GM10847 (cell line): ENCODE results near the gene GRK4.

Experiments
- POLR2A ChIP-seq: IDR thresholded peaks from 2 replicates; pipeline ENCODE4 v1.6.1; 2011; ENCODE audit not compliant: insufficient read length; ENCODE audit errors: extremely low read depth

GRK4 gene

DNA sequence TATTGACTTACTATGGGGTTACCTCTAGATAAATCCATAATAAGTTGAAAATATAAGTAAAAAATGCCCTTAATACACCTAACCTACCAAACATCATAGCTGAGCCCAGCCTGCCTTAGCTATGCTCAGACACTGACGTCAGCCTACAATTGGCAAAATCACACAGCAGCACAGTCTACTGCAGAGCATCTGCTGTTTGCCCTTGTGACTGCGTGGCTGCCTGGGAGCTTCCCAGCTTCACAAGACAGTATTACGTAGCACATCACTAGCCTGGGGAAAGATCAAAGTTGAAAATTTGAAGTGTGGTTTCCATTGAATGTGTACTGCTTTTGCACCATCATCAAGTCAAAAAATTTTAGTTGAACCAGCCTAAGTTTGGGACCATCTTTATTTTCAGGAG, 102.2 kb downstream of the GRK4 start:
- no peak for TF ChIP-seq POLR2A

DNA sequence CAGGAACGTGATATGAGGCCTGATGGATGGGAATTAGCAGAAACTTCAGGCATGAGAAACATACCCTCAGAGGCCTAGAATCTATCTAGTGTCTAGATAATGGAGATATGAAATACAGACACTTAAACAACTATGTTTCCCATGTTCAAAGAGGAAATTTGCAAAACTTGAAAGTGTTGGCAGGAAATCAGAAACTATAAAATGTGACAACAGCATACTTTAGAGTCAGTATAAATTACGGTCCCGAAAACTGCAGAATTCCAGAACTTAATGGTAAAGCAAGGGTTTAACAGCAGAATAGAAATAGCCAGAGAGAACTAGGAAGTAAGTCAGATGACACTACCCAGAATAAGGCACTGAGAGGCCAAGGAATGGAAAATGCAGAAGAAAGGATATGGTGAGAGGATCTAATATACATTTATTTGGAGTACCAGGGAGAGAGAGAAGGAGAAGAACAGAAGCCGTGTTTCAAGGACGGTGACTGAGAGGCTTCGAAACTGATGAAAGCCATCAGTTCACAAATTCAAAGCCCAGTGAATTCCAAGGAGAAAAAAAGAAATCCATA, 103.5 kb downstream of the GRK4 start:
- no peak for TF ChIP-seq POLR2A

DNA sequence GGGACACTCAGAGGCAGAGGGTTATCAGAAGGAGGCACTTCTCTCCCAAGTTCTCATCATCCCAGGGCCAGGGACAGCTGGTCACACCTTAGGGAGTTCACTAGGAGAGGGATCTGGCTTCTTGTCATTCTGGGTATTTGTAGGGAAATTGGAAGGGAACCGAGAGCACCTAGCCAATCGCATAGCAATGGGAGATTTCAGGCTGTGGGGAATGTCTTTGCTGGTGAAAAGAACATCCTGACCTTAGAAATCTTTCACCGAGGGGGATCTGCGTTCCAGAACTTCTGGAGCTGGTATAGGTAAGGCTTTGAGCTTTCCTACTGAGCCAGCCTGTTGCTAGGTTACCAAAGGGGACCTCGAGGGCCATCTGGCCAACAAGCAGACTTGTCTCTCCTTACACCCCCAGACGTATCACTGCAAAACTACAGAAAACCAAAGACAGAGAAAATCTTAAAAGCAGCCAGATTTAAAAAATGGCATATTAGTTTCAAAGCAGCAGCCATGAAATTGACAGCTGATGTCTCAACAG, 104.2 kb downstream of the GRK4 start:
- no peak for TF ChIP-seq POLR2A

DNA sequence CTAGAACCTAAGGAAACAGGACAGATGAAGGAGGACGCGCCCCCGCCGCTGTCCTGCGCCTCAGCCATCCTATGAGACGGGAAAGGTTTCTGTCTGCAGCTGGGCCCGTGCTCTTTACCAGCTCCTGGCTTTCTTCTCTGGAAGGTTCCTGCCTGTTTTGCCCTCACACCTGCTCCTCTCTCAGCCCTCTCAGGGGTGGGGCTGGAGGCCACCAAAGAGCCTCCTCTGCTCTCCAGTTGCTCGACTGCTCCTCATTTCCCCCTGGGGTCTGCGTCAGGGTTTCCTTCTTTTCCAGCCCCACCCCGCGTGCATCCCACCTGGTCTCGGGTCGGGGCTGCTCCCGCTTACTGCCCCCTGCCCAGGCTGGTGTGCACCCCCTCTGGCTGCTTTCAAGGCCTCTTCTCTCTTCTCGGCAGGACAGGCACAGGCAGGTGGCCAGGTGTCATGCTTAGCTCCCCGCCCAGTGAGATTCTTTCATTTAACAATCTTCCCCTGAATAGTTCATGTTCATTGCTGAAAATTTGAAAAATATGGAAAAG, 106.4 kb downstream of the GRK4 start:
- TF ChIP-seq POLR2A, result no peak

DNA sequence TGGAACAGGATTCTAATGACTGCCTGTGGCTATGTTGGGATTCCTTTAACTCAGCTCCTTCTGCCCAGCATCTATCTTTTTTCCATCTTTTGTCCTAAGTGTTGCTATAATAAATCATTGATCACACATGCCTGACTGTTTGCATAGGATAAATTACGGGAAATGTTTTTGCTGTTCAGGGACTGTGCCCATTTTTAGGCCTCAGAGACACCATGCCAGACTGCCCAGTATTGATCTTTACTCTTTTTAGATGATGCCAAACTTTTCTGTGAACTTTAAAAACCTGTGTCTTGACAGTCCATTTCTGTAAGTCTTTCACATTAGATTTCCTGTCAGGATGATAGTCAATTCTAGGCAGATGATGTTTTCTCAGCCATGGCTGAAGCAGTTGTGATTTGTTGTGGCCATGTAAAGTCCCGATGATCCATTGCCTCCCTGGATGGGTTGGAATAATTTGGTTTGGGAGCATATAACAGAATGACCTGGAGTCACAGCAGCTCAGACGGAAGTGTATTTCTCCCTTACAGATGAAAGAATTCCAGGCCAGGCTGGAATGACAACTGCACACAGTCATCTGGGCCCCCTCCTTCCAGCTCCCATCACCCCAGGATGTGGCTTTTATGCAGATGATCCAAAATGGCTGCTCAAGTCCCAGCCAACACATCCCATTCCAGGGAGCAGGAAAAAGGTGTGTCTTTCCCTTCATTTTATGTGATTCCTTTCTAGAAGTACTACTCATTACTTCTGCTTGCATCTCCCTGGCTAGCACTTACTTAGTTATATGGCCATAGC, 107.5 kb downstream of the GRK4 start:
- no peak for TF ChIP-seq POLR2A

DNA sequence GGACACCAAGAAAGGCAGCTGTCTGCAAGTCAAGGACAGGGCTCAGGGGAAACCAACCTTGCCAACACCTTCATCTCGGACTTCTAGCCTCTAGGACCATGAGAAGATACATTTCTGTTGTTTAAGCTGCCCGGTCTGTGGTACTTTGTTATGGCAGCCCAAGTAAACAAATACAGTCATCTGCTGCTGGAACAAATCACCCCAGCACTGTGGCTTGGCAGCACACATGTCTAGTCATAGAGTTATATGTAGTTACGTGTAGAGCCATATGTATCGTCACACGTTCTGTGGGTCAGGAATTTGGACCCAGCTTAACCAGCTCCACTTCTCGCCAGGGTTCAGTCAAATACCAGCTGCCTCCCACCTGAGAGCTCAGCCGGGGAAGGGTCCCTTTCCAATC, 108.4 kb downstream of the GRK4 start:
- TF ChIP-seq POLR2A, result no peak

DNA sequence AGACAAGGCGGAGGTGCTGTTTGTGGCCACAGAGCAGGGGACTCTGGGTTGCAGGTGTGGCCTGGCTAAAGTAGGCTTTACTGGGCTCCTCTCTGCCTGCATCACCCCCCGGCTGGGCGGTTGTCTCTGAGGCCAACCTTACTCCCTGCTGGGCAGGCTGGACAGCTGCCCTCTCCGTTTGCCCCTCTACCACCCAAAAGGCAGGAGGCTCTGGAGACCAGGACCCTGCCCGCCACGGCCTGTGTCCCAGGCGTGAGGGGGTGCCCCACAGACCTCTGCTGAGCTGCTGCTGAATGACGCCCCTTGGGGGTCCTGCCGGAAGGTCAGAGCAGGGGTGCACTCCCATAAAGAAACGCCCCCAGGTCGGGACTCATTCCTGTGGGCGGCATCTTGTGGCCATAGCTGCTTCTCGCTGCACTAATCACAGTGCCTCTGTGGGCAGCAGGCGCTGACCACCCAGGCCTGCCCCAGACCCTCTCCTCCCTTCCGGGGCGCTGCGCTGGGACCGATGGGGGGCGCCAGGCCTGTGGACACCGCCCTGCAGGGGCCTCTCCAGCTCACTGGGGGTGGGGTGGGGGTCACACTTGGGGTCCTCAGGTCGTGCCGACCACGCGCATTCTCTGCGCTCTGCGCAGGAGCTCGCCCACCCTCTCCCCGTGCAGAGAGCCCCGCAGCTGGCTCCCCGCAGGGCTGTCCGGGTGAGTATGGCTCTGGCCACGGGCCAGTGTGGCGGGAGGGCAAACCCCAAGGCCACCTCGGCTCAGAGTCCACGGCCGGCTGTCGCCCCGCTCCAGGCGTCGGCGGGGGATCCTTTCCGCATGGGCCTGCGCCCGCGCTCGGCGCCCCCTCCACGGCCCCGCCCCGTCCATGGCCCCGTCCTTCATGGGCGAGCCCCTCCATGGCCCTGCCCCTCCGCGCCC, 110.0 kb downstream of the GRK4 start:
- peak; percentile 64 for TF ChIP-seq POLR2A

DNA sequence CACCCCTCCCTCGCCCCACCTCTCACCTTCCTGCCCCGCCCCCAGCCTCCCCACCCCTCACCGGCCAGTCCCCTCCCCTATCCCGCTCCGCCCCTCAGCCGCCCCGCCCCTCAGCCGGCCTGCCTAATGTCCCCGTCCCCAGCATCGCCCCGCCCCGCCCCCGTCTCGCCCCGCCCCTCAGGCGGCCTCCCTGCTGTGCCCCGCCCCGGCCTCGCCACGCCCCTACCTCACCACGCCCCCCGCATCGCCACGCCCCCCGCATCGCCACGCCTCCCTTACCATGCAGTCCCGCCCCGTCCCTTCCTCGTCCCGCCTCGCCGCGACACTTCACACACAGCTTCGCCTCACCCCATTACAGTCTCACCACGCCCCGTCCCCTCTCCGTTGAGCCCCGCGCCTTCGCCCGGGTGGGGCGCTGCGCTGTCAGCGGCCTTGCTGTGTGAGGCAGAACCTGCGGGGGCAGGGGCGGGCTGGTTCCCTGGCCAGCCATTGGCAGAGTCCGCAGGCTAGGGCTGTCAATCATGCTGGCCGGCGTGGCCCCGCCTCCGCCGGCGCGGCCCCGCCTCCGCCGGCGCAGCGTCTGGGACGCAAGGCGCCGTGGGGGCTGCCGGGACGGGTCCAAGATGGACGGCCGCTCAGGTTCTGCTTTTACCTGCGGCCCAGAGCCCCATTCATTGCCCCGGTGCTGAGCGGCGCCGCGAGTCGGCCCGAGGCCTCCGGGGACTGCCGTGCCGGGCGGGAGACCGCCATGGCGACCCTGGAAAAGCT, 110.9 kb downstream of the GRK4 start, which contains the start of the genes HTT and HTT-AS:
Gene HTT (plus strand): TSS at position 604 of the 768 bp plus-strand sequence. CDS start 145 bp downstream, at position 749.
Gene HTT-AS (minus strand): TSS at position 461 of the 768 bp plus-strand sequence.
- peak; percentile 58 for TF ChIP-seq POLR2A

DNA sequence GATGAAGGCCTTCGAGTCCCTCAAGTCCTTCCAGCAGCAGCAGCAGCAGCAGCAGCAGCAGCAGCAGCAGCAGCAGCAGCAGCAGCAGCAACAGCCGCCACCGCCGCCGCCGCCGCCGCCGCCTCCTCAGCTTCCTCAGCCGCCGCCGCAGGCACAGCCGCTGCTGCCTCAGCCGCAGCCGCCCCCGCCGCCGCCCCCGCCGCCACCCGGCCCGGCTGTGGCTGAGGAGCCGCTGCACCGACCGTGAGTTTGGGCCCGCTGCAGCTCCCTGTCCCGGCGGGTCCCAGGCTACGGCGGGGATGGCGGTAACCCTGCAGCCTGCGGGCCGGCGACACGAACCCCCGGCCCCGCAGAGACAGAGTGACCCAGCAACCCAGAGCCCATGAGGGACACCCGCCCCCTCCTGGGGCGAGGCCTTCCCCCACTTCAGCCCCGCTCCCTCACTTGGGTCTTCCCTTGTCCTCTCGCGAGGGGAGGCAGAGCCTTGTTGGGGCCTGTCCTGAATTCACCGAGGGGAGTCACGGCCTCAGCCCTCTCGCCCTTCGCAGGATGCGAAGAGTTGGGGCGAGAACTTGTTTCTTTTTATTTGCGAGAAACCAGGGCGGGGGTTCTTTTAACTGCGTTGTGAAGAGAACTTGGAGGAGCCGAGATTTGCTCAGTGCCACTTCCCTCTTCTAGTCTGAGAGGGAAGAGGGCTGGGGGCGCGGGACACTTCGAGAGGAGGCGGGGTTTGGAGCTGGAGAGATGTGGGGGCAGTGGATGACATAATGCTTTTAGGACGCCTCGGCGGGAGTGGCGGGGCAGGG, 111.7 kb downstream of the GRK4 start:
- peak; percentile 50 for TF ChIP-seq POLR2A

DNA sequence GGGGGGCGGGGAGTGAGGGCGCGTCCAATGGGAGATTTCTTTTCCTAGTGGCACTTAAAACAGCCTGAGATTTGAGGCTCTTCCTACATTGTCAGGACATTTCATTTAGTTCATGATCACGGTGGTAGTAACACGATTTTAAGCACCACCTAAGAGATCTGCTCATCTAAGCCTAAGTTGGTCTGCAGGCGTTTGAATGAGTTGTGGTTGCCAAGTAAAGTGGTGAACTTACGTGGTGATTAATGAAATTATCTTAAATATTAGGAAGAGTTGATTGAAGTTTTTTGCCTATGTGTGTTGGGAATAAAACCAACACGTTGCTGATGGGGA, 112.2 kb downstream of the GRK4 start:
- no peak for TF ChIP-seq POLR2A

DNA sequence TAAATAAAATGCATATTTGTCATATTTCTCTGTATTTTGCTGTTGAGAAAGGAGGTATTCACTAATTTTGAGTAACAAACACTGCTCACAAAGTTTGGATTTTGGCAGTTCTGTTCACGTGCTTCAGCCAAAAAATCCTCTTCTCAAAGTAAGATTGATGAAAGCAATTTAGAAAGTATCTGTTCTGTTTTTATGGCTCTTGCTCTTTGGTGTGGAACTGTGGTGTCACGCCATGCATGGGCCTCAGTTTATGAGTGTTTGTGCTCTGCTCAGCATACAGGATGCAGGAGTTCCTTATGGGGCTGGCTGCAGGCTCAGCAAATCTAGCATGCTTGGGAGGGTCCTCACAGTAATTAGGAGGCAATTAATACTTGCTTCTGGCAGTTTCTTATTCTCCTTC, 114.4 kb downstream of the GRK4 start:
- TF ChIP-seq POLR2A, result no peak

DNA sequence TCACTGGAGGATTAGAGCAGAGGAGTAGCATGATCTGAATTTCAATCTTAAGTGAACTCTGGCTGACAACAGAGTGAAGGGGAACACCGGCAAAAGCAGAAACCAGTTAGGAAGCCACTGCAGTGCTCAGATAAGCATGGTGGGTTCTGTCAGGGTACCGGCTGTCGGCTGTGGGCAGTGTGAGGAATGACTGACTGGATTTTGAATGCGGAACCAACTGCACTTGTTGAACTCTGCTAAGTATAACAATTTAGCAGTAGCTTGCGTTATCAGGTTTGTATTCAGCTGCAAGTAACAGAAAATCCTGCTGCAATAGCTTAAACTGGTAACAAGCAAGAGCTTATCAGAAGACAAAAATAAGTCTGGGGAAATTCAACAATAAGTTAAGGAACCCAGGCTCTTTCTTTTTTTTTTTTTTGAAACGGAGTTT, 116.3 kb downstream of the GRK4 start:
- no peak for TF ChIP-seq POLR2A

DNA sequence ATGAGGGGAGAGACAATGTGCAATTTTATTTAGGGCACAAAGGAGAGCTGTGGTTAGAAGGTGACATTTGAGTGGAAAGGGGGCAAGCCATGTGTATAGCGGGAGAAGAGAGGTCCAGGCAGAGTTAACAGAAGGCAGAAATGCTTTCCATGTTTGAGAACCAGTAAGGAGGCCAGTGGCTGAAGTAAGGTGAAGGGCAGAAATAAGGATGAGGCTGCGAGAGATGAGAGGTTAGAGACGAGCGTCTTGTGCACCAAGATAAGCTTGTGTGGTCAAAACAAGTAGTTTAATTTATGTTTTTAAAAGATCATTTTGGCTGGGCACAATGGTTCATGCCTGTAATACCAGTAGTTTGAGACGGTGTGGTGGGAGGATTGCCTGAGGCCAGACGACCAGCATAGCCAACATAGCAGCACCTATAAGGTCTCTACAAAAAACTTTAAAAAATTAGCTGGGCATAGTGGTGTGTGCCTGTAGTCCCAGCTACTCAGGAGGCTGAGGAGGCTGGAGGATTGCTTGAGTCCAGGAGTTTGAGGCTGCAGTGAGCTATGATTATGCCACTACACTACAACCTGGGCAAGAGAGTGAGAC, 119.6 kb downstream of the GRK4 start:
- TF ChIP-seq POLR2A, result no peak
